ENCODE results near the gene POU3F1. TPM values are rescaled to one million over a fixed set of nuclear protein-coding genes. Genes with fewer than 3 reads are reported as not detected.

POU3F1 gene
- total and polyA plus RNA-seq, 2 donors (not counting 1 experiment from before 2014, with no cell fraction given), result 0.63 to 3.8 TPM

GRCh38 chr1:37997256-37998088, 49.1 kb downstream of the POU3F1 start:
- no peaks in the 10 kb centered on the region for H3K9me3 Mint-ChIP-seq (ENCODE audit: insufficient read depth)
- no peaks in the 10 kb centered on the region for H3K27me3 Mint-ChIP-seq
- Histone ChIP-seq H3K9me3 (ENCODE audit: control extremely low read depth in 1 of 3, control insufficient read depth in 2 of 3, insufficient read depth in 1 of 3, low read length in 2 of 3) (no peaks in the 10 kb centered on the region), H3K27ac (ENCODE audit: low read length in 2 of 2) (no peak overlapping the region), H3K4me2 (replicated peaks; ENCODE audit: low read depth, low read length, poor library complexity, severe bottlenecking) (no peak overlapping the region), H3K27me3 (replicated peaks in 1 of 4; ENCODE audit: control extremely low read depth in 1 of 4, control insufficient read depth in 3 of 4, insufficient read depth in 4 of 4, low read length in 3 of 4) (no peaks in the 10 kb centered on the region), H3K4me1 (ENCODE audit: control insufficient read depth in 2 of 2, insufficient read depth in 2 of 2, low read length in 2 of 2) (peaks cover 9 to 15% of the 10 kb centered on the region in 2 donors), H2AFZ (ENCODE audit: insufficient read depth, low read depth, low read length, poor library complexity, severe bottlenecking) (no peak overlapping the region), H3K79me2 (ENCODE audit: control insufficient read depth, insufficient read depth, low read length) (no peaks in the 10 kb centered on the region), H4K20me1 (ENCODE audit: control insufficient read depth, insufficient read depth, low read length, poor library complexity, severe bottlenecking) (no peaks in the 10 kb centered on the region), H3K36me3 (replicated peaks in 1 of 2; ENCODE audit: control extremely low read depth in 1 of 2, control insufficient read depth in 1 of 2, extremely low read depth in 1 of 2, insufficient read depth in 2 of 2, low read length in 1 of 2) (no peaks in the 10 kb centered on the region), H3K4me3 (ENCODE audit: control extremely low read depth in 1 of 5, extremely low read depth in 1 of 5, insufficient read depth in 1 of 5, low read depth in 2 of 5, low read length in 4 of 5) (no peak overlapping the region), H3K9ac (ENCODE audit: low read length) (no peak overlapping the region)
- intact Hi-C loops (cut with micrococcal nuclease), result loop anchor here (10.0 kb wide), 1 partner anchor 477 kb away; no protein-coding TSS in a partner anchor
- ChIA-PET POLR2A (interaction anchor here (0.6 kb wide), 1 partner anchor 15 kb away, joined by 11 read pairs; no protein-coding TSS in a partner anchor), CTCF (no interaction called here)
- TF ChIP-seq EZH2 (IDR thresholded peaks at IDR 0.05; ENCODE audit: borderline replicate concordance, insufficient read depth, low read depth, low read length, poor library complexity, severe bottlenecking) (no peak), CTCF (IDR thresholded peaks at IDR 0.05) (no peak)
- DNase-seq, result no peak
- peaks cover 15% of the 10 kb centered on the region for H3K4me1 Mint-ChIP-seq
- WGBS (ENCODE audit: insufficient coverage), result 98% methylated on average over 16 of the region's 25 CpGs
- no peak for ATAC-seq (ENCODE audit: low read depth)
- no peak overlapping the region for H3K4me3 Mint-ChIP-seq
- no peak overlapping the region for H3K27ac Mint-ChIP-seq

Data from B cell (primary cell).